ENCODE results near the gene MOB1B.

DNA sequence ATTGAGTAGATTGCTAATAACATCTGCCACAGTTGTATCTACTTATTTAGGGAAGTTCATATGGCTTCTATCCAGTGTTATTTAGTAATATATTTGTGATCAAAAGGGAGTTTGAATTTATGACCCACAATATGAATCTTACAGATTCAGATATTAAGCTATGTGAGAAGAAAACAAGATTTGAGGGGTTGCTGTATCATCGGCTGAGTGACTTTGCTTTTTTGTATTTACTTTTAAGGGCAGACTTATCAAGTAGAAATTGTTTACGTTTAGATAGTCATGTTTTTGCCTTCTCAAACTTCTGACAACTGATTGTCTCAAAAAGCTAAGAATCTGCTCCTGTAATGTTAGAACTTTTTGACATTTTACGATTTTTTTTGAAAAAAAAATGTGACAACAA, 74.1 kb downstream of the MOB1B start:
- TF ChIP-seq MAX (IDR thresholded peaks at IDR 0.05), result no peak
- no peak for TF ChIP-seq YY1 (IDR thresholded peaks at IDR 0.05; ENCODE audit: extremely low read depth, insufficient replicate concordance, low read depth, low read length)
- no peak for TF ChIP-seq POLR2AphosphoS5 (IDR thresholded peaks at IDR 0.05; ENCODE audit: low read depth, low read length)
- no peak for TF ChIP-seq EGR1 (IDR thresholded peaks at IDR 0.05; ENCODE audit: low read depth)
- no peak for TF ChIP-seq POLR2A (IDR thresholded peaks at IDR 0.05; ENCODE audit: borderline replicate concordance, extremely low read depth, insufficient read depth, insufficient read length)
- TF ChIP-seq, protein P1, sequence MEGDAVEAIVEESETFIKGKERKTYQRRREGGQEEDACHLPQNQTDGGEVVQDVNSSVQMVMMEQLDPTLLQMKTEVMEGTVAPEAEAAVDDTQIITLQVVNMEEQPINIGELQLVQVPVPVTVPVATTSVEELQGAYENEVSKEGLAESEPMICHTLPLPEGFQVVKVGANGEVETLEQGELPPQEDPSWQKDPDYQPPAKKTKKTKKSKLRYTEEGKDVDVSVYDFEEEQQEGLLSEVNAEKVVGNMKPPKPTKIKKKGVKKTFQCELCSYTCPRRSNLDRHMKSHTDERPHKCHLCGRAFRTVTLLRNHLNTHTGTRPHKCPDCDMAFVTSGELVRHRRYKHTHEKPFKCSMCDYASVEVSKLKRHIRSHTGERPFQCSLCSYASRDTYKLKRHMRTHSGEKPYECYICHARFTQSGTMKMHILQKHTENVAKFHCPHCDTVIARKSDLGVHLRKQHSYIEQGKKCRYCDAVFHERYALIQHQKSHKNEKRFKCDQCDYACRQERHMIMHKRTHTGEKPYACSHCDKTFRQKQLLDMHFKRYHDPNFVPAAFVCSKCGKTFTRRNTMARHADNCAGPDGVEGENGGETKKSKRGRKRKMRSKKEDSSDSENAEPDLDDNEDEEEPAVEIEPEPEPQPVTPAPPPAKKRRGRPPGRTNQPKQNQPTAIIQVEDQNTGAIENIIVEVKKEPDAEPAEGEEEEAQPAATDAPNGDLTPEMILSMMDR (IDR thresholded peaks at IDR 0.05 in 2 of 3, conservative IDR thresholded peaks at IDR 0.05 in 1 of 3; ENCODE audit: borderline replicate concordance in 1 of 3, insufficient read depth in 1 of 3, low read depth in 2 of 3, low read length in 2 of 3), result no peak
- TF ChIP-seq ZNF274 (IDR thresholded peaks at IDR 0.05; ENCODE audit: low read depth, low read length), result no peak
- no peak for TF ChIP-seq SIN3A (IDR thresholded peaks at IDR 0.05; ENCODE audit: low read depth)
- TF ChIP-seq TCF7L2 (IDR thresholded peaks at IDR 0.05; ENCODE audit: borderline replicate concordance, extremely low read depth, insufficient read depth, insufficient read length), result no peak
- TF ChIP-seq RAD21 (IDR thresholded peaks at IDR 0.05; ENCODE audit: low read depth), result no peak
- TF ChIP-seq ZFX (IDR thresholded peaks at IDR 0.05), result no peak
- no peak for TF ChIP-seq ATF3 (IDR thresholded peaks at IDR 0.05)
- TF ChIP-seq ELF1 (IDR thresholded peaks at IDR 0.05; ENCODE audit: borderline replicate concordance, low read depth), result no peak
- TF ChIP-seq JUND (IDR thresholded peaks at IDR 0.05), result no peak

Data from HCT116 (cell line).